HCT116 (cell line): ENCODE measurements around the gene PIGA. TPM values are rescaled to one million over a fixed set of nuclear protein-coding genes. Genes with fewer than 3 reads are reported as not detected.

Experiments
- ATAC-seq: fragments of 200-7000 bp; cut with Tn5 transposase; 2 replicates; pipeline ENCODE4 v1.9.1; 2020; ENCODE audit warnings: mild to moderate bottlenecking, moderate library complexity
- BruUV-seq: library from RNA; stranded (reverse); fragments of 400-500 nt; replicated peaks from 2 replicates; lab custom pipeline; 2021; lab: Mats Ljungman, UMichigan
- CTCF ChIA-PET: fragments of 300-600 bp; sonication (Branson Sonifier 250); formaldehyde crosslinking; loops from one replicate; lab custom pipeline; 2021; ENCODE audit warnings: antibody characterized with exemption; lab: Charles Lee
- POLR2A ChIA-PET: fragments of 300-600, 350-600 bp; sonication (Branson Sonifier 250); formaldehyde crosslinking; loops from one replicate; lab custom pipeline; 2021; ENCODE audit warnings: antibody characterized with exemption; lab: Charles Lee
- RAD21 ChIA-PET, 2 experiments: fragments of 300-600 bp; sonication (Branson Sonifier 250); formaldehyde crosslinking; loops; one replicate each; lab custom pipeline; 2023; ENCODE audit warnings: low total read pairs in 2 of 2; ENCODE audit not compliant: uncharacterized antibody in 2 of 2, unreplicated experiment in 2 of 2, low non-redundant PET in 1 of 2; lab: Charles Lee
- DNase-seq: peaks from one replicate; pipeline ENCODE4 v3.0.0-alpha.2; 2010; ENCODE audit warnings: low read depth, low spot score
- H2AFZ ChIP-seq: fragments of 200-600 bp; shearing (Covaris generic), sonication (generic); 2 replicates; pipeline ENCODE4 v1.6.1; 2017; ENCODE audit warnings: low read depth, mixed run types, mixed read lengths, antibody characterized with exemption, low read length; ENCODE audit not compliant: poor library complexity, severe bottlenecking
- H3K27ac ChIP-seq: 2 replicates; pipeline ENCODE4 v1.5.1; 2012; ENCODE audit warnings: low read depth, low read length
- H3K27me3 ChIP-seq: fragments of 200-600 bp; sonication (generic); 2 replicates; pipeline ENCODE4 v1.6.1; 2016; ENCODE audit warnings: mixed run types, low read length, mixed read lengths; ENCODE audit not compliant: insufficient read depth
- H3K36me3 ChIP-seq, 2 experiments: fragments of 200-500 bp in 1 of 2; fragments of 200-600 bp in 1 of 2; sonication (Bioruptor generic) in 1 of 2; sonication (generic) in 1 of 2; 2 replicates each; pipeline versions ENCODE4 v1.5.1 to v1.6.1; 2014 to 2016; ENCODE audit warnings: low read length in 2 of 2, inconsistent platforms in 1 of 2, mixed read lengths in 1 of 2, mixed run types in 1 of 2; ENCODE audit not compliant: insufficient read depth in 2 of 2, control insufficient read depth in 1 of 2
- H3K4me1 ChIP-seq, 2 experiments: fragments of 200-600 bp in 1 of 2; sonication (generic) in 1 of 2; 2 replicates each; pipeline versions ENCODE4 v1.5.1 to v1.6.1; 2012 to 2017; ENCODE audit warnings: low read length in 2 of 2, inconsistent platforms in 1 of 2, mild to moderate bottlenecking in 1 of 2, mixed read lengths in 1 of 2, mixed run types in 1 of 2, moderate library complexity in 1 of 2; ENCODE audit not compliant: insufficient read depth in 2 of 2, control insufficient read depth in 1 of 2
- H3K4me2 ChIP-seq: fragments of 200-600 bp; sonication (generic); 2 replicates; pipeline ENCODE4 v1.6.1; 2017; ENCODE audit warnings: mixed run types, low read length, mixed read lengths
- H3K4me3 ChIP-seq, 2 experiments: fragments of 200-600 bp in 1 of 2; sonication (generic) in 1 of 2; replicated peaks in 1 of 2; 2 replicates each; pipeline ENCODE4 v1.5.1; 2011 to 2016; ENCODE audit warnings: low read length in 2 of 2, control low read depth in 1 of 2, low read depth in 1 of 2, mild to moderate bottlenecking in 1 of 2, mixed read lengths in 1 of 2, mixed run types in 1 of 2
- H3K79me2 ChIP-seq: fragments of 200-600 bp; sonication (generic); 2 replicates; pipeline ENCODE4 v1.6.1; 2017; ENCODE audit warnings: mild to moderate bottlenecking, mixed run types, low read length, moderate library complexity, mixed read lengths; ENCODE audit not compliant: insufficient read depth
- H3K9ac ChIP-seq: fragments of 200-600 bp; sonication (generic); 2 replicates; pipeline ENCODE4 v1.6.1; 2016; ENCODE audit warnings: low read length, mixed read lengths
- H3K9me2 ChIP-seq: fragments of 200-600 bp; sonication (generic), shearing (Covaris generic); 2 replicates; pipeline ENCODE4 v1.6.1; 2017; ENCODE audit warnings: mixed run types, mild to moderate bottlenecking, moderate library complexity; ENCODE audit not compliant: insufficient read depth
- H3K9me3 ChIP-seq, 2 experiments: fragments of 200-500 bp in 1 of 2; fragments of 200-600 bp in 1 of 2; sonication (Bioruptor generic) in 1 of 2; sonication (generic) in 1 of 2; 2 replicates each; pipeline ENCODE4 v1.6.1; 2014 to 2017; ENCODE audit warnings: low read length in 2 of 2, mixed read lengths in 2 of 2, inconsistent platforms in 1 of 2, low read depth in 1 of 2, mild to moderate bottlenecking in 1 of 2, mixed run types in 1 of 2, moderate library complexity in 1 of 2; ENCODE audit not compliant: control insufficient read depth in 1 of 2, insufficient read depth in 1 of 2
- H4K20me1 ChIP-seq: fragments of 200-600 bp; sonication (generic), shearing (Covaris generic); 2 replicates; pipeline ENCODE4 v1.6.1; 2017; ENCODE audit warnings: mixed run types, mild to moderate bottlenecking, moderate library complexity; ENCODE audit not compliant: insufficient read depth
- CBX3 ChIP-seq: IDR thresholded peaks from 2 replicates; pipeline ENCODE4 v1.6.1; 2012; ENCODE audit warnings: low read depth
- CEBPB ChIP-seq: IDR thresholded peaks from 2 replicates; pipeline ENCODE4 v1.6.1; 2012; ENCODE audit warnings: low read depth
- EZH2 ChIP-seq: fragments of 200-600 bp; sonication (generic); IDR thresholded peaks from 2 replicates; pipeline ENCODE4 v1.6.1; 2017; ENCODE audit warnings: antibody characterized with exemption, mixed run types
- EZH2phosphoT487 ChIP-seq: fragments of 200-600 bp; IDR thresholded peaks from 2 replicates; pipeline ENCODE4 v1.6.1; 2018; ENCODE audit warnings: antibody characterized with exemption, borderline replicate concordance
- FOSL1 ChIP-seq: IDR thresholded peaks from 2 replicates; pipeline ENCODE4 v1.6.1; 2012; ENCODE audit warnings: low read depth
- JUND ChIP-seq: IDR thresholded peaks from 2 replicates; pipeline ENCODE4 v1.6.1; 2012
- POLR2AphosphoS5 ChIP-seq: IDR thresholded peaks from 2 replicates; pipeline ENCODE4 v1.6.1; 2011; ENCODE audit warnings: mild to moderate bottlenecking, low read depth, low read length, moderate library complexity
- SIN3A ChIP-seq: IDR thresholded peaks from 2 replicates; pipeline ENCODE4 v1.6.1; 2012; ENCODE audit warnings: low read depth
- SRF ChIP-seq: IDR thresholded peaks from 2 replicates; pipeline ENCODE4 v1.6.1; 2012; ENCODE audit warnings: low read depth
- TCF7L2 ChIP-seq: IDR thresholded peaks from 2 replicates; pipeline ENCODE4 v1.7.0; 2011; ENCODE audit warnings: borderline replicate concordance, inconsistent platforms; ENCODE audit not compliant: insufficient read depth, insufficient read length; ENCODE audit errors: extremely low read depth
- ZFX ChIP-seq: fragments of 450-650 bp; IDR thresholded peaks from 2 replicates; pipeline ENCODE4 v1.6.1; 2017
- ZNF274 ChIP-seq: fragments of 200-500 bp; sonication (Bioruptor generic); IDR thresholded peaks from 2 replicates; pipeline ENCODE4 v1.6.1; 2014; ENCODE audit warnings: mild to moderate bottlenecking, low read depth, low read length, inconsistent platforms
- intact Hi-C: fragments of 100-400 bp; cut with micrococcal nuclease; formaldehyde crosslinking; loops from 2 replicates; pipeline ENCODE4 v1.10.0; 2022
- total RNA-seq: library from RNA; stranded (reverse); gene quantifications from one replicate; pipeline ENCODE4 v1.2.1, GENCODE V29; 2021; ENCODE audit not compliant: unreplicated experiment
- TF ChIP-seq, protein P1 (sequence below), 3 experiments: fragments of 200-600 bp in 1 of 3; sonication (generic) in 1 of 3; IDR thresholded peaks in 2 of 3; conservative IDR thresholded peaks in 1 of 3; 2 replicates each; pipeline ENCODE4 v1.5.1; 2012 to 2017; ENCODE audit warnings: low read depth in 2 of 3, low read length in 2 of 3, antibody characterized with exemption in 1 of 3, borderline replicate concordance in 1 of 3, control low read depth in 1 of 3, mild to moderate bottlenecking in 1 of 3, mixed read lengths in 1 of 3, mixed run types in 1 of 3, moderate library complexity in 1 of 3; ENCODE audit not compliant: insufficient read depth in 1 of 3
- TF ChIP-seq, protein P2 (sequence below): IDR thresholded peaks from 2 replicates; pipeline ENCODE4 v1.6.1; 2011; ENCODE audit warnings: mild to moderate bottlenecking, low read length, moderate library complexity; ENCODE audit not compliant: insufficient replicate concordance; ENCODE audit errors: extremely low read depth
- TF ChIP-seq, protein P3 (sequence below): IDR thresholded peaks from 2 replicates; pipeline ENCODE4 v1.6.1; 2012; ENCODE audit warnings: low read depth

The PIGA gene
- total RNA-seq, 1 experiment from 2014 or later = 12.7 TPM

DNA sequence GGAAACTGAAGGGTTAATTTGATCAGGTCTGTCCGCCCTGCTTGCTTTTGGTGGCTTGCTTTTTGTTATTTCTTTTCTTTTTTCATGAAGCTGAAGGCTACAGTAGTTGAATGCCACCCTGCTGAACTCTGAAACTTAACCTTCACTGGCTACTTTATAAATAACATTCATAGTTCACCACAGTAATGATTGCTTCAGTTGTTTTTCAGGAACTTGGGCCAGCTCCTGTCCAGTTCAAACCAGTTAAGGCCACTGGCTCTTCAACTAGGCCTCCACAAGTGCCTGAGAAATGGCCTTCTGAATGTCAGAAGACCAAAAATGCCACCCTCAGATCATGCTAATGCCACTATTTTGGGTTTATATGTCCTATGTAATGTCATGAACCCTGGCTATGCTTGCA is 57.7 kb downstream of the PIGA start:
- DNase-seq = no peak
- ATAC-seq = no peak
- Histone ChIP-seq H3K4me1 (no peaks in the 10 kb centered on the region), H4K20me1 (no peaks in the 10 kb centered on the region), H3K79me2 (no peaks in the 10 kb centered on the region), H3K4me2 (no peak overlapping the region), H3K27ac (no peak overlapping the region), H3K36me3 (no peaks in the 10 kb centered on the region), H3K27me3 (no peaks in the 10 kb centered on the region), H3K9ac (no peak overlapping the region), H3K9me3 (no peaks in the 10 kb centered on the region), H2AFZ (no peak overlapping the region), H3K9me2 (no peaks in the 10 kb centered on the region), H3K4me3 (no peak overlapping the region)
- ChIA-PET POLR2A (no interaction called here), CTCF (no interaction called here), RAD21 (no interaction called here)
- no peak for TF ChIP-seq ZNF274
- no peak for TF ChIP-seq CEBPB
- no peak for TF ChIP-seq EZH2
- no peak for TF ChIP-seq SIN3A
- TF ChIP-seq POLR2AphosphoS5 = no peak
- no peak for TF ChIP-seq ZFX
- TF ChIP-seq CBX3 = no peak
- TF ChIP-seq EZH2phosphoT487 = no peak
- TF ChIP-seq TCF7L2 = no peak
- TF ChIP-seq, protein P1, sequence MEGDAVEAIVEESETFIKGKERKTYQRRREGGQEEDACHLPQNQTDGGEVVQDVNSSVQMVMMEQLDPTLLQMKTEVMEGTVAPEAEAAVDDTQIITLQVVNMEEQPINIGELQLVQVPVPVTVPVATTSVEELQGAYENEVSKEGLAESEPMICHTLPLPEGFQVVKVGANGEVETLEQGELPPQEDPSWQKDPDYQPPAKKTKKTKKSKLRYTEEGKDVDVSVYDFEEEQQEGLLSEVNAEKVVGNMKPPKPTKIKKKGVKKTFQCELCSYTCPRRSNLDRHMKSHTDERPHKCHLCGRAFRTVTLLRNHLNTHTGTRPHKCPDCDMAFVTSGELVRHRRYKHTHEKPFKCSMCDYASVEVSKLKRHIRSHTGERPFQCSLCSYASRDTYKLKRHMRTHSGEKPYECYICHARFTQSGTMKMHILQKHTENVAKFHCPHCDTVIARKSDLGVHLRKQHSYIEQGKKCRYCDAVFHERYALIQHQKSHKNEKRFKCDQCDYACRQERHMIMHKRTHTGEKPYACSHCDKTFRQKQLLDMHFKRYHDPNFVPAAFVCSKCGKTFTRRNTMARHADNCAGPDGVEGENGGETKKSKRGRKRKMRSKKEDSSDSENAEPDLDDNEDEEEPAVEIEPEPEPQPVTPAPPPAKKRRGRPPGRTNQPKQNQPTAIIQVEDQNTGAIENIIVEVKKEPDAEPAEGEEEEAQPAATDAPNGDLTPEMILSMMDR (IDR thresholded peaks at IDR 0.05 in 2 of 3, conservative IDR thresholded peaks at IDR 0.05 in 1 of 3; ENCODE audit: borderline replicate concordance in 1 of 3, insufficient read depth in 1 of 3, low read depth in 2 of 3, low read length in 2 of 3) = no peak
- TF ChIP-seq SRF = no peak
- TF ChIP-seq, protein P2, sequence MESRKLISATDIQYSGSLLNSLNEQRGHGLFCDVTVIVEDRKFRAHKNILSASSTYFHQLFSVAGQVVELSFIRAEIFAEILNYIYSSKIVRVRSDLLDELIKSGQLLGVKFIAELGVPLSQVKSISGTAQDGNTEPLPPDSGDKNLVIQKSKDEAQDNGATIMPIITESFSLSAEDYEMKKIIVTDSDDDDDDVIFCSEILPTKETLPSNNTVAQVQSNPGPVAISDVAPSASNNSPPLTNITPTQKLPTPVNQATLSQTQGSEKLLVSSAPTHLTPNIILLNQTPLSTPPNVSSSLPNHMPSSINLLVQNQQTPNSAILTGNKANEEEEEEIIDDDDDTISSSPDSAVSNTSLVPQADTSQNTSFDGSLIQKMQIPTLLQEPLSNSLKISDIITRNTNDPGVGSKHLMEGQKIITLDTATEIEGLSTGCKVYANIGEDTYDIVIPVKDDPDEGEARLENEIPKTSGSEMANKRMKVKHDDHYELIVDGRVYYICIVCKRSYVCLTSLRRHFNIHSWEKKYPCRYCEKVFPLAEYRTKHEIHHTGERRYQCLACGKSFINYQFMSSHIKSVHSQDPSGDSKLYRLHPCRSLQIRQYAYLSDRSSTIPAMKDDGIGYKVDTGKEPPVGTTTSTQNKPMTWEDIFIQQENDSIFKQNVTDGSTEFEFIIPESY = no peak
- TF ChIP-seq JUND = no peak
- no peak for TF ChIP-seq FOSL1
- TF ChIP-seq, protein P3, sequence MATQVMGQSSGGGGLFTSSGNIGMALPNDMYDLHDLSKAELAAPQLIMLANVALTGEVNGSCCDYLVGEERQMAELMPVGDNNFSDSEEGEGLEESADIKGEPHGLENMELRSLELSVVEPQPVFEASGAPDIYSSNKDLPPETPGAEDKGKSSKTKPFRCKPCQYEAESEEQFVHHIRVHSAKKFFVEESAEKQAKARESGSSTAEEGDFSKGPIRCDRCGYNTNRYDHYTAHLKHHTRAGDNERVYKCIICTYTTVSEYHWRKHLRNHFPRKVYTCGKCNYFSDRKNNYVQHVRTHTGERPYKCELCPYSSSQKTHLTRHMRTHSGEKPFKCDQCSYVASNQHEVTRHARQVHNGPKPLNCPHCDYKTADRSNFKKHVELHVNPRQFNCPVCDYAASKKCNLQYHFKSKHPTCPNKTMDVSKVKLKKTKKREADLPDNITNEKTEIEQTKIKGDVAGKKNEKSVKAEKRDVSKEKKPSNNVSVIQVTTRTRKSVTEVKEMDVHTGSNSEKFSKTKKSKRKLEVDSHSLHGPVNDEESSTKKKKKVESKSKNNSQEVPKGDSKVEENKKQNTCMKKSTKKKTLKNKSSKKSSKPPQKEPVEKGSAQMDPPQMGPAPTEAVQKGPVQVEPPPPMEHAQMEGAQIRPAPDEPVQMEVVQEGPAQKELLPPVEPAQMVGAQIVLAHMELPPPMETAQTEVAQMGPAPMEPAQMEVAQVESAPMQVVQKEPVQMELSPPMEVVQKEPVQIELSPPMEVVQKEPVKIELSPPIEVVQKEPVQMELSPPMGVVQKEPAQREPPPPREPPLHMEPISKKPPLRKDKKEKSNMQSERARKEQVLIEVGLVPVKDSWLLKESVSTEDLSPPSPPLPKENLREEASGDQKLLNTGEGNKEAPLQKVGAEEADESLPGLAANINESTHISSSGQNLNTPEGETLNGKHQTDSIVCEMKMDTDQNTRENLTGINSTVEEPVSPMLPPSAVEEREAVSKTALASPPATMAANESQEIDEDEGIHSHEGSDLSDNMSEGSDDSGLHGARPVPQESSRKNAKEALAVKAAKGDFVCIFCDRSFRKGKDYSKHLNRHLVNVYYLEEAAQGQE = no peak
- BruUV-seq = no TSS peak
- intact Hi-C loops = no loop called here
